ENCODE results near the gene BBS7. TPM values are rescaled to one million over a fixed set of nuclear protein-coding genes. Genes with fewer than 3 reads are reported as not detected.

The BBS7 gene
- polyA plus RNA-seq, 4 donors = 3.5 to 15.2 (median 7.8) TPM

- DNase-seq (no peak), FAIRE-seq (no peak)
- no peak overlapping the region for H3K4me3 ChIP-seq (ENCODE audit: low read depth in 1 of 3, low read length in 3 of 3)
- no peak overlapping the region for H3K27ac ChIP-seq (ENCODE audit: low read depth in 1 of 3, low read length in 2 of 3)
- 91 to 98% (median 93%) methylated on average over 2 of the region's 2 CpGs for WGBS, 3 donors
- no peaks in the 10 kb centered on the region for H3K9me3 ChIP-seq (ENCODE audit: control insufficient read depth in 2 of 2, insufficient read depth in 1 of 2, low read depth in 1 of 2, low read length in 1 of 2)
- no peaks in the 10 kb centered on the region for H3K4me1 ChIP-seq (ENCODE audit: control insufficient read depth in 3 of 3, insufficient read depth in 2 of 3, low read depth in 1 of 3, low read length in 2 of 3)
- no peaks in the 10 kb centered on the region for H3K27me3 ChIP-seq (ENCODE audit: control insufficient read depth in 3 of 3, insufficient read depth in 3 of 3, low read length in 3 of 3)
- H3K36me3 ChIP-seq (ENCODE audit: control insufficient read depth in 3 of 3, insufficient read depth in 2 of 3, low read depth in 1 of 3, low read length in 3 of 3) = no peaks in the 10 kb centered on the region
These were observed 14.8 kb upstream of the BBS7 start for GRCh38 chr4:121885115-121885514.

- H3K4me1 ChIP-seq (ENCODE audit: control insufficient read depth in 3 of 3, insufficient read depth in 2 of 3, low read depth in 1 of 3, low read length in 2 of 3) = no peaks in the 10 kb centered on the region
- H3K36me3 ChIP-seq (ENCODE audit: control insufficient read depth in 3 of 3, insufficient read depth in 2 of 3, low read depth in 1 of 3, low read length in 3 of 3) = no peaks in the 10 kb centered on the region
- H3K27ac ChIP-seq (ENCODE audit: low read depth in 1 of 3, low read length in 2 of 3) = no peak overlapping the region
- WGBS, 3 donors = 71 to 76% (median 72%) methylated on average over 3 of the region's 3 CpGs
- H3K9me3 ChIP-seq (ENCODE audit: control insufficient read depth in 2 of 2, insufficient read depth in 1 of 2, low read depth in 1 of 2, low read length in 1 of 2) = no peaks in the 10 kb centered on the region
- FAIRE-seq (no peak), DNase-seq (no peak)
- H3K27me3 ChIP-seq (ENCODE audit: control insufficient read depth in 3 of 3, insufficient read depth in 3 of 3, low read length in 3 of 3) = peaks cover 0 to 4% (median 2%) of the 10 kb centered on the region in 3 donors
- no peak overlapping the region for H3K4me3 ChIP-seq (ENCODE audit: low read depth in 1 of 3, low read length in 3 of 3)
These were observed 10.9 kb upstream of the BBS7 start for GRCh38 chr4:121881158-121881557.

GRCh38 chr4:121879135-121879534 lies 8.9 kb upstream of the BBS7 start:
- H3K4me3 ChIP-seq (ENCODE audit: low read depth in 1 of 3, low read length in 3 of 3) = no peak overlapping the region
- H3K27me3 ChIP-seq (ENCODE audit: control insufficient read depth in 3 of 3, insufficient read depth in 3 of 3, low read length in 3 of 3) = peaks cover 0 to 8% (median 4%) of the 10 kb centered on the region in 3 donors
- no peaks in the 10 kb centered on the region for H3K36me3 ChIP-seq (ENCODE audit: control insufficient read depth in 3 of 3, insufficient read depth in 2 of 3, low read depth in 1 of 3, low read length in 3 of 3)
- DNase-seq (no peak), FAIRE-seq (no peak)
- no peaks in the 10 kb centered on the region for H3K9me3 ChIP-seq (ENCODE audit: control insufficient read depth in 2 of 2, insufficient read depth in 1 of 2, low read depth in 1 of 2, low read length in 1 of 2)
- H3K27ac ChIP-seq (ENCODE audit: low read depth in 1 of 3, low read length in 2 of 3) = no peak overlapping the region
- no peaks in the 10 kb centered on the region for H3K4me1 ChIP-seq (ENCODE audit: control insufficient read depth in 3 of 3, insufficient read depth in 2 of 3, low read depth in 1 of 3, low read length in 2 of 3)

- Histone ChIP-seq H3K27ac (ENCODE audit: low read depth in 1 of 3, low read length in 2 of 3) (no peak overlapping the region), H3K36me3 (ENCODE audit: control insufficient read depth in 3 of 3, insufficient read depth in 2 of 3, low read depth in 1 of 3, low read length in 3 of 3) (no peaks in the 10 kb centered on the region), H3K4me1 (ENCODE audit: control insufficient read depth in 3 of 3, insufficient read depth in 2 of 3, low read depth in 1 of 3, low read length in 2 of 3) (no peaks in the 10 kb centered on the region), H3K27me3 (ENCODE audit: control insufficient read depth in 3 of 3, insufficient read depth in 3 of 3, low read length in 3 of 3) (peaks cover 0 to 8% (median 4%) of the 10 kb centered on the region in 3 donors), H3K4me3 (ENCODE audit: low read depth in 1 of 3, low read length in 3 of 3) (no peak overlapping the region), H3K9me3 (ENCODE audit: control insufficient read depth in 2 of 2, insufficient read depth in 1 of 2, low read depth in 1 of 2, low read length in 1 of 2) (no peaks in the 10 kb centered on the region)
- WGBS, 3 donors = 64 to 74% (median 71%) methylated on average over 4 of the region's 4 CpGs
- FAIRE-seq (no peak), DNase-seq (no peak)
These were observed 6.9 kb upstream of the BBS7 start for GRCh38 chr4:121877041-121877773.

GRCh38 chr4:121876070-121876469 lies 5.8 kb upstream of the BBS7 start:
- DNase-seq (no peak), FAIRE-seq (no peak)
- H3K4me3 ChIP-seq (ENCODE audit: low read depth in 1 of 3, low read length in 3 of 3) = no peak overlapping the region
- 91 to 98% (median 94%) methylated on average over 6 of the region's 6 CpGs for WGBS, 3 donors
- H3K4me1 ChIP-seq (ENCODE audit: control insufficient read depth in 3 of 3, insufficient read depth in 2 of 3, low read depth in 1 of 3, low read length in 2 of 3) = no peaks in the 10 kb centered on the region
- H3K27me3 ChIP-seq (ENCODE audit: control insufficient read depth in 3 of 3, insufficient read depth in 3 of 3, low read length in 3 of 3) = peaks cover 0 to 8% (median 4%) of the 10 kb centered on the region in 3 donors
- H3K36me3 ChIP-seq (ENCODE audit: control insufficient read depth in 3 of 3, insufficient read depth in 2 of 3, low read depth in 1 of 3, low read length in 3 of 3) = no peaks in the 10 kb centered on the region
- no peak overlapping the region for H3K27ac ChIP-seq (ENCODE audit: low read depth in 1 of 3, low read length in 2 of 3)
- no peaks in the 10 kb centered on the region for H3K9me3 ChIP-seq (ENCODE audit: control insufficient read depth in 2 of 2, insufficient read depth in 1 of 2, low read depth in 1 of 2, low read length in 1 of 2)

GRCh38 chr4:121875652-121876051 lies 5.4 kb upstream of the BBS7 start:
- H3K4me3 ChIP-seq (ENCODE audit: low read depth in 1 of 3, low read length in 3 of 3) = no peak overlapping the region
- FAIRE-seq (no peak), DNase-seq (no peak)
- H3K9me3 ChIP-seq (ENCODE audit: control insufficient read depth in 2 of 2, insufficient read depth in 1 of 2, low read depth in 1 of 2, low read length in 1 of 2) = no peaks in the 10 kb centered on the region
- peaks cover 0 to 8% (median 4%) of the 10 kb centered on the region in 3 donors for H3K27me3 ChIP-seq (ENCODE audit: control insufficient read depth in 3 of 3, insufficient read depth in 3 of 3, low read length in 3 of 3)
- H3K4me1 ChIP-seq (ENCODE audit: control insufficient read depth in 3 of 3, insufficient read depth in 2 of 3, low read depth in 1 of 3, low read length in 2 of 3) = no peaks in the 10 kb centered on the region
- 80 to 91% (median 84%) methylated on average over 2 of the region's 2 CpGs for WGBS, 3 donors
- H3K36me3 ChIP-seq (ENCODE audit: control insufficient read depth in 3 of 3, insufficient read depth in 2 of 3, low read depth in 1 of 3, low read length in 3 of 3) = no peaks in the 10 kb centered on the region
- no peak overlapping the region for H3K27ac ChIP-seq (ENCODE audit: low read depth in 1 of 3, low read length in 2 of 3)

- 49 to 61% (median 55%) methylated on average over 3 of the region's 3 CpGs for WGBS, 3 donors
- Histone ChIP-seq H3K4me1 (ENCODE audit: control insufficient read depth in 3 of 3, insufficient read depth in 2 of 3, low read depth in 1 of 3, low read length in 2 of 3) (no peaks in the 10 kb centered on the region), H3K27ac (ENCODE audit: low read depth in 1 of 3, low read length in 2 of 3) (no peak overlapping the region), H3K27me3 (ENCODE audit: control insufficient read depth in 3 of 3, insufficient read depth in 3 of 3, low read length in 3 of 3) (peaks cover 0 to 7% (median 3%) of the 10 kb centered on the region in 3 donors), H3K4me3 (ENCODE audit: low read depth in 1 of 3, low read length in 3 of 3) (no peak overlapping the region), H3K36me3 (ENCODE audit: control insufficient read depth in 3 of 3, insufficient read depth in 2 of 3, low read depth in 1 of 3, low read length in 3 of 3) (no peaks in the 10 kb centered on the region), H3K9me3 (ENCODE audit: control insufficient read depth in 2 of 2, insufficient read depth in 1 of 2, low read depth in 1 of 2, low read length in 1 of 2) (no peaks in the 10 kb centered on the region)
- DNase-seq (no peak), FAIRE-seq (no peak)
These were observed 3.3 kb upstream of the BBS7 start for GRCh38 chr4:121873604-121874003.

GRCh38 chr4:121863799-121864198 lies 6.5 kb downstream of the BBS7 start:
- Histone ChIP-seq H3K27ac (ENCODE audit: low read depth in 1 of 3, low read length in 2 of 3) (no peak overlapping the region), H3K4me3 (ENCODE audit: low read depth in 1 of 3, low read length in 3 of 3) (no peak overlapping the region), H3K27me3 (ENCODE audit: control insufficient read depth in 3 of 3, insufficient read depth in 3 of 3, low read length in 3 of 3) (no peaks in the 10 kb centered on the region), H3K9me3 (ENCODE audit: control insufficient read depth in 2 of 2, insufficient read depth in 1 of 2, low read depth in 1 of 2, low read length in 1 of 2) (no peaks in the 10 kb centered on the region), H3K4me1 (ENCODE audit: control insufficient read depth in 3 of 3, insufficient read depth in 2 of 3, low read depth in 1 of 3, low read length in 2 of 3) (no peaks in the 10 kb centered on the region), H3K36me3 (ENCODE audit: control insufficient read depth in 3 of 3, insufficient read depth in 2 of 3, low read depth in 1 of 3, low read length in 3 of 3) (peaks cover 0 to 4% (median 4%) of the 10 kb centered on the region in 3 donors)
- DNase-seq (no peak), FAIRE-seq (no peak)
- 88% methylated on average over 7 of the region's 7 CpGs for WGBS, 3 donors

GRCh38 chr4:121861426-121861825 lies 8.8 kb downstream of the BBS7 start:
- H3K4me3 ChIP-seq (ENCODE audit: low read depth in 1 of 3, low read length in 3 of 3) = no peak overlapping the region
- no peaks in the 10 kb centered on the region for H3K4me1 ChIP-seq (ENCODE audit: control insufficient read depth in 3 of 3, insufficient read depth in 2 of 3, low read depth in 1 of 3, low read length in 2 of 3)
- H3K36me3 ChIP-seq (ENCODE audit: control insufficient read depth in 3 of 3, insufficient read depth in 2 of 3, low read depth in 1 of 3, low read length in 3 of 3) = peaks cover 0 to 12% (median 4%) of the 10 kb centered on the region in 3 donors
- H3K27ac ChIP-seq (ENCODE audit: low read depth in 1 of 3, low read length in 2 of 3) = peak overlapping the region in 1 of 3 donors; percentile 47
- DNase-seq = peak; percentile 59 to 80
- 18 to 66% (median 49%) methylated on average over 2 of the region's 2 CpGs for WGBS, 3 donors
- FAIRE-seq = no peak
- H3K9me3 ChIP-seq (ENCODE audit: control insufficient read depth in 2 of 2, insufficient read depth in 1 of 2, low read depth in 1 of 2, low read length in 1 of 2) = no peaks in the 10 kb centered on the region
- no peaks in the 10 kb centered on the region for H3K27me3 ChIP-seq (ENCODE audit: control insufficient read depth in 3 of 3, insufficient read depth in 3 of 3, low read length in 3 of 3)

All from small intestine (tissue), 7 donors.